HepG2 (cell line): ENCODE results near the gene TAS1R3. TPM values are rescaled to one million over a fixed set of nuclear protein-coding genes. Genes with fewer than 3 reads are reported as not detected.

Experiments used
- FOSL1 ChIP-seq: sonication (generic); formaldehyde crosslinking; IDR thresholded peaks from 2 replicates; pipeline ENCODE4 v1.9.0; 2021; ENCODE audit warnings: missing genetic modification reagents, borderline replicate concordance
- HNRNPL ChIP-seq: fragments of 200-400 bp; formaldehyde crosslinking; IDR thresholded peaks from 2 replicates; pipeline ENCODE4 v1.6.1; 2017; ENCODE audit warnings: mild to moderate bottlenecking, low read depth, low read length
- KMT2A ChIP-seq: sonication (generic); formaldehyde crosslinking; IDR thresholded peaks from 2 replicates; pipeline ENCODE4 v1.4.0; 2020; ENCODE audit warnings: missing genetic modification reagents
- LCORL ChIP-seq, 2 experiments: fragments of 450-650 bp in 1 of 2; sonication (generic) in 1 of 2; formaldehyde crosslinking in 1 of 2; IDR thresholded peaks; 2 replicates each; pipeline versions ENCODE4 v1.5.0 to v1.6.1; 2017 to 2020; ENCODE audit warnings: antibody characterized with exemption in 1 of 2, missing genetic modification reagents in 1 of 2
- MAZ ChIP-seq, 2 experiments: sonication (generic) in 1 of 2; formaldehyde crosslinking in 1 of 2; IDR thresholded peaks; 2 replicates each; pipeline versions ENCODE4 v1.5.0 to v1.6.1; 2012 to 2020; ENCODE audit warnings: low read depth in 2 of 2, mild to moderate bottlenecking in 2 of 2, borderline replicate concordance in 1 of 2, improper control_type of control experiment in 1 of 2, low read length in 1 of 2, missing genetic modification reagents in 1 of 2, moderate library complexity in 1 of 2
- NONO ChIP-seq, 2 experiments: fragments of 450-650 bp in 1 of 2; sonication (generic) in 1 of 2; formaldehyde crosslinking in 1 of 2; IDR thresholded peaks in 1 of 2; conservative IDR thresholded peaks in 1 of 2; 2 replicates each; pipeline versions ENCODE4 v1.6.1 to v1.8.0; 2017 to 2022; ENCODE audit warnings: mild to moderate bottlenecking in 1 of 2, missing genetic modification reagents in 1 of 2, moderate library complexity in 1 of 2
- SALL2 ChIP-seq: sonication (generic); formaldehyde crosslinking; IDR thresholded peaks from 2 replicates; pipeline ENCODE4 v1.8.1; 2023; ENCODE audit warnings: mild to moderate bottlenecking, missing genetic modification reagents, inconsistent platforms
- SAP130 ChIP-seq: IDR thresholded peaks from 2 replicates; pipeline ENCODE4 v1.6.1; 2016; ENCODE audit warnings: low read depth
- ZMAT3 ChIP-seq: sonication (generic); formaldehyde crosslinking; conservative IDR thresholded peaks from 2 replicates; pipeline ENCODE4 v1.7.0; 2021; ENCODE audit warnings: missing genetic modification reagents
- ZNF354B ChIP-seq: sonication (generic); formaldehyde crosslinking; IDR thresholded peaks from 2 replicates; pipeline ENCODE4 v1.8.0; 2022; ENCODE audit warnings: mild to moderate bottlenecking, missing genetic modification reagents
- ZNF780A ChIP-seq: sonication (generic); formaldehyde crosslinking; IDR thresholded peaks from 2 replicates; pipeline ENCODE4 v1.8.0; 2022; ENCODE audit warnings: mild to moderate bottlenecking, missing genetic modification reagents, moderate library complexity
- polyA plus RNA-seq, 8 experiments: library from polyadenylated mRNA; depleted of rRNA in 3 of 8; stranded (reverse) in 7 of 8; unstranded in 1 of 8; fragments of >200 nt; fragmentation: Illumina TruSeq in 4 of 8; extraction: Trizol in 4 of 8; gene quantifications; 2 replicates each; pipeline versions ENCODE4 v1.2.1 to v1.2.3, GENCODE V29; 2011 to 2016; ENCODE audit warnings: low read depth in 4 of 8, missing spikeins in 1 of 8, mixed read lengths in 1 of 8; ENCODE audit not compliant: insufficient read depth in 1 of 8
- total RNA-seq, 5 experiments: library from RNA; depleted of rRNA; stranded (reverse); fragments of >200 nt; fragmentation: Illumina TruSeq; extraction: Trizol; gene quantifications; 2 replicates each; pipeline ENCODE4 v1.2.3, GENCODE V29; 2016; ENCODE audit warnings: low read depth in 1 of 5
- TF ChIP-seq, protein P1 (sequence below): sonication (generic); formaldehyde crosslinking; IDR thresholded peaks from 2 replicates; pipeline ENCODE4 v1.9.0; 2022; ENCODE audit warnings: low read depth, missing genetic modification reagents
- TF ChIP-seq, protein P2 (sequence below): sonication (generic); formaldehyde crosslinking; IDR thresholded peaks from 2 replicates; pipeline ENCODE4 v1.4.0; 2020; ENCODE audit warnings: mild to moderate bottlenecking, missing genetic modification reagents
- TF ChIP-seq, protein P3 (sequence below): sonication (generic); formaldehyde crosslinking; IDR thresholded peaks from 2 replicates; pipeline ENCODE4 v1.9.0; 2022; ENCODE audit warnings: missing genetic modification reagents, mild to moderate bottlenecking, borderline replicate concordance
- TF ChIP-seq, protein P4 (sequence below): sonication (generic); formaldehyde crosslinking; IDR thresholded peaks from 2 replicates; pipeline ENCODE4 v1.8.1; 2023; ENCODE audit warnings: missing genetic modification reagents, mild to moderate bottlenecking, borderline replicate concordance
- TF ChIP-seq, protein P5 (sequence below): sonication (generic); formaldehyde crosslinking; IDR thresholded peaks from 2 replicates; pipeline ENCODE4 v1.5.1; 2020; ENCODE audit warnings: mild to moderate bottlenecking, missing genetic modification reagents, moderate library complexity

Gene TAS1R3
- total and polyA plus RNA-seq, 2 of the 13 experiments (the other 11 are each of a cell fraction or from before 2014, with no cell fraction given), result 0.13 to 0.15 TPM

DNA sequence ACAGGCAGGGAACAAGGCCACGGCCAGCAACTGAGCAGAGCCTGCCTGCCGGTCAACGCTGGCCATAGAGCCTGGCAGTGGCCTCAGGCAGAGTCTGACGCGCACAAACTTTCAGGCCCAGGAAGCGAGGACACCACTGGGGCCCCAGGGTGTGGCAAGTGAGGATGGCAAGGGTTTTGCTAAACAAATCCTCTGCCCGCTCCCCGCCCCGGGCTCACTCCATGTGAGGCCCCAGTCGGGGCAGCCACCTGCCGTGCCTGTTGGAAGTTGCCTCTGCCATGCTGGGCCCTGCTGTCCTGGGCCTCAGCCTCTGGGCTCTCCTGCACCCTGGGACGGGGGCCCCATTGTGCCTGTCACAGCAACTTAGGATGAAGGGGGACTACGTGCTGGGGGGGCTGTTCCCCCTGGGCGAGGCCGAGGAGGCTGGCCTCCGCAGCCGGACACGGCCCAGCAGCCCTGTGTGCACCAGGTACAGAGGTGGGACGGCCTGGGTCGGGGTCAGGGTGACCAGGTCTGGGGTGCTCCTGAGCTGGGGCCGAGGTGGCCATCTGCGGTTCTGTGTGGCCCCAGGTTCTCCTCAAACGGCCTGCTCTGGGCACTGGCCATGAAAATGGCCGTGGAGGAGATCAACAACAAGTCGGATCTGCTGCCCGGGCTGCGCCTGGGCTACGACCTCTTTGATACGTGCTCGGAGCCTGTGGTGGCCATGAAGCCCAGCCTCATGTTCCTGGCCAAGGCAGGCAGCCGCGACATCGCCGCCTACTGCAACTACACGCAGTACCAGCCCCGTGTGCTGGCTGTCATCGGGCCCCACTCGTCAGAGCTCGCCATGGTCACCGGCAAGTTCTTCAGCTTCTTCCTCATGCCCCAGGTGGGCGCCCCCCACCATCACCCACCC is at the start of gene TAS1R3 (continued):
- 0 out of 2 replicates have a peak, but pooled peaks have one; percentile 30 for TF ChIP-seq ZNF780A (CRISPR knock-in tag)
- no peak; the same call in 1 of the 2 replicates for TF ChIP-seq ZMAT3 (CRISPR knock-in tag)
- TF ChIP-seq, protein P1, sequence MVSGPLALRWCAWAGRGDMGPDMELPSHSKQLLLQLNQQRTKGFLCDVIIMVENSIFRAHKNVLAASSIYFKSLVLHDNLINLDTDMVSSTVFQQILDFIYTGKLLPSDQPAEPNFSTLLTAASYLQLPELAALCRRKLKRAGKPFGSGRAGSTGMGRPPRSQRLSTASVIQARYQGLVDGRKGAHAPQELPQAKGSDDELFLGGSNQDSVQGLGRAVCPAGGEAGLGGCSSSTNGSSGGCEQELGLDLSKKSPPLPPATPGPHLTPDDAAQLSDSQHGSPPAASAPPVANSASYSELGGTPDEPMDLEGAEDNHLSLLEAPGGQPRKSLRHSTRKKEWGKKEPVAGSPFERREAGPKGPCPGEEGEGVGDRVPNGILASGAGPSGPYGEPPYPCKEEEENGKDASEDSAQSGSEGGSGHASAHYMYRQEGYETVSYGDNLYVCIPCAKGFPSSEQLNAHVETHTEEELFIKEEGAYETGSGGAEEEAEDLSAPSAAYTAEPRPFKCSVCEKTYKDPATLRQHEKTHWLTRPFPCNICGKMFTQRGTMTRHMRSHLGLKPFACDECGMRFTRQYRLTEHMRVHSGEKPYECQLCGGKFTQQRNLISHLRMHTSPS (CRISPR knock-in tag), result peak; percentile 59
- TF ChIP-seq HNRNPL, result peak; percentile 88
- peak; percentile 20; the same call in 1 of the 2 replicates for TF ChIP-seq KMT2A (CRISPR knock-in tag)
- TF ChIP-seq, protein P2, sequence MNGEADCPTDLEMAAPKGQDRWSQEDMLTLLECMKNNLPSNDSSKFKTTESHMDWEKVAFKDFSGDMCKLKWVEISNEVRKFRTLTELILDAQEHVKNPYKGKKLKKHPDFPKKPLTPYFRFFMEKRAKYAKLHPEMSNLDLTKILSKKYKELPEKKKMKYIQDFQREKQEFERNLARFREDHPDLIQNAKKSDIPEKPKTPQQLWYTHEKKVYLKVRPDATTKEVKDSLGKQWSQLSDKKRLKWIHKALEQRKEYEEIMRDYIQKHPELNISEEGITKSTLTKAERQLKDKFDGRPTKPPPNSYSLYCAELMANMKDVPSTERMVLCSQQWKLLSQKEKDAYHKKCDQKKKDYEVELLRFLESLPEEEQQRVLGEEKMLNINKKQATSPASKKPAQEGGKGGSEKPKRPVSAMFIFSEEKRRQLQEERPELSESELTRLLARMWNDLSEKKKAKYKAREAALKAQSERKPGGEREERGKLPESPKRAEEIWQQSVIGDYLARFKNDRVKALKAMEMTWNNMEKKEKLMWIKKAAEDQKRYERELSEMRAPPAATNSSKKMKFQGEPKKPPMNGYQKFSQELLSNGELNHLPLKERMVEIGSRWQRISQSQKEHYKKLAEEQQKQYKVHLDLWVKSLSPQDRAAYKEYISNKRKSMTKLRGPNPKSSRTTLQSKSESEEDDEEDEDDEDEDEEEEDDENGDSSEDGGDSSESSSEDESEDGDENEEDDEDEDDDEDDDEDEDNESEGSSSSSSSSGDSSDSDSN (CRISPR knock-in tag), result peak; percentile 44
- no peak for TF ChIP-seq NONO (IDR thresholded peaks at IDR 0.05)
- no peak for TF ChIP-seq NONO (CRISPR knock-in tag; conservative IDR thresholded peaks at IDR 0.05)
- TF ChIP-seq ZNF354B (CRISPR knock-in tag), result no peak
- TF ChIP-seq, protein P3, sequence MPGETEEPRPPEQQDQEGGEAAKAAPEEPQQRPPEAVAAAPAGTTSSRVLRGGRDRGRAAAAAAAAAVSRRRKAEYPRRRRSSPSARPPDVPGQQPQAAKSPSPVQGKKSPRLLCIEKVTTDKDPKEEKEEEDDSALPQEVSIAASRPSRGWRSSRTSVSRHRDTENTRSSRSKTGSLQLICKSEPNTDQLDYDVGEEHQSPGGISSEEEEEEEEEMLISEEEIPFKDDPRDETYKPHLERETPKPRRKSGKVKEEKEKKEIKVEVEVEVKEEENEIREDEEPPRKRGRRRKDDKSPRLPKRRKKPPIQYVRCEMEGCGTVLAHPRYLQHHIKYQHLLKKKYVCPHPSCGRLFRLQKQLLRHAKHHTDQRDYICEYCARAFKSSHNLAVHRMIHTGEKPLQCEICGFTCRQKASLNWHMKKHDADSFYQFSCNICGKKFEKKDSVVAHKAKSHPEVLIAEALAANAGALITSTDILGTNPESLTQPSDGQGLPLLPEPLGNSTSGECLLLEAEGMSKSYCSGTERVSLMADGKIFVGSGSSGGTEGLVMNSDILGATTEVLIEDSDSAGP, result peak; percentile 45; the same call in 1 of the 2 replicates
- TF ChIP-seq MAZ (IDR thresholded peaks at IDR 0.05; ENCODE audit: borderline replicate concordance, low read depth, low read length), result no peak
- no peak for TF ChIP-seq MAZ (CRISPR knock-in tag; IDR thresholded peaks at IDR 0.05; ENCODE audit: low read depth)
- TF ChIP-seq SALL2 (CRISPR knock-in tag), result 0 out of 2 replicates have a peak, but pooled peaks have one; percentile 42
- TF ChIP-seq, protein P4, sequence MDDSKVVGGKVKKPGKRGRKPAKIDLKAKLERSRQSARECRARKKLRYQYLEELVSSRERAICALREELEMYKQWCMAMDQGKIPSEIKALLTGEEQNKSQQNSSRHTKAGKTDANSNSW, result no peak
- TF ChIP-seq SAP130, result peak; percentile 21; the same call in 1 of the 2 replicates
- TF ChIP-seq LCORL (IDR thresholded peaks at IDR 0.05), result no peak
- TF ChIP-seq LCORL (CRISPR knock-in tag; IDR thresholded peaks at IDR 0.05), result peak; percentile 53; the same call in 1 of the 2 replicates
- TF ChIP-seq FOSL1 (CRISPR knock-in tag), result no peak
- TF ChIP-seq, protein P5, sequence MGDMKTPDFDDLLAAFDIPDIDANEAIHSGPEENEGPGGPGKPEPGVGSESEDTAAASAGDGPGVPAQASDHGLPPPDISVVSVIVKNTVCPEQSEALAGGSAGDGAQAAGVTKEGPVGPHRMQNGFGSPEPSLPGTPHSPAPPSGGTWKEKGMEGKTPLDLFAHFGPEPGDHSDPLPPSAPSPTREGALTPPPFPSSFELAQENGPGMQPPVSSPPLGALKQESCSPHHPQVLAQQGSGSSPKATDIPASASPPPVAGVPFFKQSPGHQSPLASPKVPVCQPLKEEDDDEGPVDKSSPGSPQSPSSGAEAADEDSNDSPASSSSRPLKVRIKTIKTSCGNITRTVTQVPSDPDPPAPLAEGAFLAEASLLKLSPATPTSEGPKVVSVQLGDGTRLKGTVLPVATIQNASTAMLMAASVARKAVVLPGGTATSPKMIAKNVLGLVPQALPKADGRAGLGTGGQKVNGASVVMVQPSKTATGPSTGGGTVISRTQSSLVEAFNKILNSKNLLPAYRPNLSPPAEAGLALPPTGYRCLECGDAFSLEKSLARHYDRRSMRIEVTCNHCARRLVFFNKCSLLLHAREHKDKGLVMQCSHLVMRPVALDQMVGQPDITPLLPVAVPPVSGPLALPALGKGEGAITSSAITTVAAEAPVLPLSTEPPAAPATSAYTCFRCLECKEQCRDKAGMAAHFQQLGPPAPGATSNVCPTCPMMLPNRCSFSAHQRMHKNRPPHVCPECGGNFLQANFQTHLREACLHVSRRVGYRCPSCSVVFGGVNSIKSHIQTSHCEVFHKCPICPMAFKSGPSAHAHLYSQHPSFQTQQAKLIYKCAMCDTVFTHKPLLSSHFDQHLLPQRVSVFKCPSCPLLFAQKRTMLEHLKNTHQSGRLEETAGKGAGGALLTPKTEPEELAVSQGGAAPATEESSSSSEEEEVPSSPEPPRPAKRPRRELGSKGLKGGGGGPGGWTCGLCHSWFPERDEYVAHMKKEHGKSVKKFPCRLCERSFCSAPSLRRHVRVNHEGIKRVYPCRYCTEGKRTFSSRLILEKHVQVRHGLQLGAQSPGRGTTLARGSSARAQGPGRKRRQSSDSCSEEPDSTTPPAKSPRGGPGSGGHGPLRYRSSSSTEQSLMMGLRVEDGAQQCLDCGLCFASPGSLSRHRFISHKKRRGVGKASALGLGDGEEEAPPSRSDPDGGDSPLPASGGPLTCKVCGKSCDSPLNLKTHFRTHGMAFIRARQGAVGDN (CRISPR knock-in tag), result peak; percentile 68
